Muscle layer of duodenum (tissue), 2 donors: ENCODE data around the gene CIPC.

ENCODE experiments used
- H3K27ac ChIP-seq: one replicate; pipeline ENCODE4 v1.7.0; 2013; ENCODE audit warnings: mild to moderate bottlenecking, low read length
- H3K27me3 ChIP-seq: one replicate; pipeline ENCODE4 v1.7.0; 2013; ENCODE audit warnings: low read depth, mild to moderate bottlenecking, control low read depth, low read length
- H3K36me3 ChIP-seq, 2 donors: one replicate each; pipeline ENCODE4 v1.7.0; 2013; ENCODE audit warnings: low read length in 2 of 2, control low read depth in 1 of 2, mild to moderate bottlenecking in 1 of 2; ENCODE audit not compliant: insufficient read depth in 2 of 2, control insufficient read depth in 1 of 2
- H3K4me1 ChIP-seq, 2 donors: one replicate each; pipeline ENCODE4 v1.7.0; 2013; ENCODE audit warnings: low read length in 2 of 2, mild to moderate bottlenecking in 2 of 2, control low read depth in 1 of 2, moderate library complexity in 1 of 2; ENCODE audit not compliant: insufficient read depth in 2 of 2, control insufficient read depth in 1 of 2
- H3K4me3 ChIP-seq, 2 donors: one replicate each; pipeline ENCODE4 v1.7.0; 2013; ENCODE audit warnings: low read length in 2 of 2, low read depth in 1 of 2, mild to moderate bottlenecking in 1 of 2
- H3K9me3 ChIP-seq, 2 donors: one replicate each; pipeline ENCODE4 v1.7.0; 2013; ENCODE audit warnings: low read length in 2 of 2, control low read depth in 1 of 2, mild to moderate bottlenecking in 1 of 2; ENCODE audit not compliant: control insufficient read depth in 1 of 2
- donor health status: healthy.

The CIPC gene

GRCh38 chr14:77062261-77062660 is 35.8 kb upstream of the CIPC start:
- Histone ChIP-seq H3K9me3 (no peaks in the 10 kb centered on the region), H3K27me3 (no peaks in the 10 kb centered on the region), H3K36me3 (no peaks in the 10 kb centered on the region), H3K27ac (no peak overlapping the region), H3K4me1 (no peaks in the 10 kb centered on the region), H3K4me3 (no peak overlapping the region)

DNA sequence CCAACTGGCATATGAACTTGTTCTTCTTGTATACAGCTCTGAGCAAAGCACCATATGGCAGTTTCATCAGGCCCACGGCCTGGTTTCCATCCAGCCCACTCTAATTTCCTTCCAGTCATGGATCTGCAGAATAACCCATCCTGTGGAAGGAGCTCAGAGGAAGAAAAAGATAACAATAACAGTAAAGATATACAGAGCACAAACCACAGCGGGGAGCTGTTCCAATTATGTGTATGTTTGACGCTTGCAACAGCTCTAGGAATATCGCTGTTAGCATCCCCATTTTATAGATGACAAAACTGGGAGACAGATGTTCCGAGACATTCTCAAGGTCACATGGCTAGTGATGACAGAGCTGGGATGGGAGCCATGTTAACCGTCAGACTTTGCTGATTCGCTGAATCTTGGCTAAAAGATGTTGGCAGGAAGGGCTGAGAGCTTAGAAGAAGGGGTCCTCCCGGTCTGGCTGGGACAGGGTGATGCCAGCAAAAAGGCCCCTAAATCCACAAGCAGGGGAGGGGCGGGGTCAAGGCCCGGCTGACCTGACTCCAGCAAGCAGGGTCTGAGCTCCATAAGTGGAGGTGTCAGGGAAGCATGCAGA is 34.4 kb upstream of the CIPC start:
- H3K4me1 ChIP-seq = peaks cover 0 to 7% of the 10 kb centered on the region in 2 donors
- no peak overlapping the region for H3K4me3 ChIP-seq
- H3K27ac ChIP-seq = no peak overlapping the region
- H3K27me3 ChIP-seq = no peaks in the 10 kb centered on the region
- H3K36me3 ChIP-seq = no peaks in the 10 kb centered on the region
- no peaks in the 10 kb centered on the region for H3K9me3 ChIP-seq

DNA sequence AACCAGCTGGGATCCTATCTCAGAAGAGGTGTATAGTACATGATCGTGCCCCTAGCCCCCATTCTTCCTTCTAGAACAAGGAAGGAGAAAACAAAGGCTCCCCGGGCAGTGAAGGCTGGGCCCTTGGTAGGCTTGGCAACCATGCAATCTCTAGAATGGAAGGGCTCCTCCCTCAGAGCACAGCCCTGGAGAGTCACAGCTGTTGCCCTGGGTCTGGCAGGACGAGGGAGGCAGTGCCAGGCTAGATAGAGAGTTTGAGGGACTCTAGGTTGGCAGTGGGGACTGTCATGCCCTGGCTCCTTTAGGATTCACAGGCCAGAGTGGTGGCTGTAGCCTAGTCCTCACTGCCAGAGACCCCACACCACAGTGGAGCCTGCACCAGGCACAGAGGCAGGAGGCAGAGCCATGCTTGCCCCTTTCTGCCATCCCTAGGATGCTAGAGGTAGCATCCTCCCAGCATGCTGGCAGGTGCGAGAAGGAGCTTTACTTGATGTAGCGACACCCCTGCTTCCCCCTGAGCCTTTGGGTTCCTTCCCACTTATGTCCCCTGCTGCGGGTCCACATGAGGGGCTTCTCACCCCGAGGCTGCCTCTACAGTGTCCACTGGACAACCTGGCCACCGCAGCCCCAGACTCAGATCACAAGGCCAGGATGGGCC is 33.4 kb upstream of the CIPC start:
- H3K27me3 ChIP-seq = no peaks in the 10 kb centered on the region

GRCh38 chr14:77065851-77066577 is 32.0 kb upstream of the CIPC start:
- Histone ChIP-seq H3K9me3 (no peaks in the 10 kb centered on the region), H3K27ac (no peak overlapping the region), H3K4me1 (peaks cover 0 to 18% of the 10 kb centered on the region in 2 donors), H3K27me3 (no peaks in the 10 kb centered on the region), H3K36me3 (no peaks in the 10 kb centered on the region), H3K4me3 (no peak overlapping the region)

More for the DNA sequence above, 33.4 kb upstream of the CIPC start:
- Histone ChIP-seq H3K36me3 (no peaks in the 10 kb centered on the region), H3K4me1 (peaks cover 0 to 10% of the 10 kb centered on the region in 2 donors), H3K9me3 (no peaks in the 10 kb centered on the region), H3K27ac (no peak overlapping the region), H3K4me3 (no peak overlapping the region)

GRCh38 chr14:77066578-77067172 is 31.4 kb upstream of the CIPC start:
- no peak overlapping the region for H3K4me3 ChIP-seq
- H3K9me3 ChIP-seq = no peaks in the 10 kb centered on the region
- no peaks in the 10 kb centered on the region for H3K27me3 ChIP-seq
- H3K27ac ChIP-seq = no peak overlapping the region
- H3K4me1 ChIP-seq = peaks cover 0 to 18% of the 10 kb centered on the region in 2 donors
- no peaks in the 10 kb centered on the region for H3K36me3 ChIP-seq

- Histone ChIP-seq H3K36me3 (no peaks in the 10 kb centered on the region), H3K27ac (no peak overlapping the region), H3K4me3 (no peak overlapping the region), H3K4me1 (peaks cover 0 to 18% of the 10 kb centered on the region in 2 donors), H3K27me3 (no peaks in the 10 kb centered on the region), H3K9me3 (no peaks in the 10 kb centered on the region)
Measured at GRCh38 chr14:77067632-77068516, 30.2 kb upstream of the CIPC start.

DNA sequence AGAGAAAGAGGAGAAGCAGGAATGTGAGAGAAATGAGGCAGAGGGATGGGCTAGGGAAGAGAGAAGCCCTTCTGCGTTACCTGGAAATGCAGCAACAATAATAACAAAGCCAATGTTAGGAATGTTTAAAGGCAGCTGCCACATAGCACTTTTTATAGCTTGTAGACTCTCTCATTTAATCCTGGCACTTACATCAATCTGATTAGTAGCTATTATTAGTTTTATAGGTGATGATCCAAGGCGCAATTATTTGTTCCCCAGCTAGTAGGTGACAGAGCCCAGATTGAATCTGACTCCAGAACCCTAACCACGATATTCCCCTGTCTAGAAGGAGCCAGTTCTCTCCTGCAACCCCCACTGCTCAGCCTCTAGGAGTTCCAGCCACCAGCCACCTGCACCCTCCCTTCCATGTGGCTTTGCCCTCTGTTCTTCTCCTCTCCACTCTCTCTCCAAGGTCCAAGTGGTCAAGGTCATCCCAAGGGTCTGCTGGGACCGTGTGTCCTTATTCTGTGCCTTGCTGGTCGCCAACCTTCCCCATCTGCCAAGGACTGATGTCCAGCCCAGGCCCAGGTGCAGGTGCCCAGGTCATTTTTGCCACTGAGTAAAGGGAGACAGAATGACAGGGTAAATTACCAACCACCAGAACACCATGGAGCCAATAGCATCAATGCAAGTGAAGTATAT is 29.4 kb upstream of the CIPC start:
- no peak overlapping the region for H3K4me3 ChIP-seq
- H3K27ac ChIP-seq = no peak overlapping the region
- no peaks in the 10 kb centered on the region for H3K9me3 ChIP-seq

DNA sequence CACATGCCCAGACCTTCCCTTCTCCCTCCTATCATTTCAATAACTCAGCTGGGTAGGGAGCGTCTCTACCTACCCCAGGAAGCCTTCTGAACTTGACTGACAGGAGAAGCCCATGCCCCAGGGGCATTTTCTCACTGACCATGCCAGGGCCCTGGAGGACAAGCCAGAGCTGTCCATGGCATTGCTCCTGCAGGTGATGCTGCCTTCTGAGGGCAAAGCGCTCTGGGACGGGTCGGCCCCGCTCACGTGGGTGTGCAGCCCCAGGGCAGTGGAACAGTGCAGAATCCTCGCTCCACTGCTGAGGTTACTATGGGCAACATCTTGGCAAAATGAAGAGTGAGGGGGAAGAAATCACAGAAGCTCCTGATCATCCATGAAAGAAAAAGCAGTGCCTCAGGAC is 28.5 kb upstream of the CIPC start:
- no peaks in the 10 kb centered on the region for H3K9me3 ChIP-seq
- H3K36me3 ChIP-seq = no peaks in the 10 kb centered on the region
- H3K4me1 ChIP-seq = peaks cover 0 to 18% of the 10 kb centered on the region in 2 donors
- no peak overlapping the region for H3K27ac ChIP-seq
- H3K27me3 ChIP-seq = no peaks in the 10 kb centered on the region
- H3K4me3 ChIP-seq = no peak overlapping the region

More for the DNA sequence above, 29.4 kb upstream of the CIPC start:
- Histone ChIP-seq H3K4me1 (peaks cover 0 to 18% of the 10 kb centered on the region in 2 donors), H3K27me3 (no peaks in the 10 kb centered on the region), H3K36me3 (no peaks in the 10 kb centered on the region)

DNA sequence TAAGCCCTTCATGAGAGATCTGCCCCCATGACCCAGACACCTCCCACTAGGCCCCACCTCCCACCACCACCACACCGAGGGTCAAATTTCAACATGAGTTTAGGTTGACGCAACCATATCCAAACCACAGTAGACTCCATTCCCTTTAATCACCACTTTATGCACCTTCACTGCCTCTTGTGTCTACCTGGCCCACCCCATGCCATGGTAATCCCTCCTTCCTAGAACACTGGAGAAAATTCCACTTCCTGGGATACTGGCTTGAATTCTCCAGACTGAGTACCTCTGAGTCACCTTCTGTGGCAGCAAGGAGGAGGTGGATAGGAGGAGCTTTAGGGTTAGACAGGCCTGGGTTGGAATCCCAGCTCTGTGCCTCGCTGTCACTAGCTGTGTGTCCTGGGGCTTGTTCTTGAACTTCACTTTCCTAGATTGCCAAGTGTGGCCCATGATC is 26.1 kb upstream of the CIPC start:
- Histone ChIP-seq H3K9me3 (no peaks in the 10 kb centered on the region), H3K4me3 (no peak overlapping the region), H3K27me3 (no peaks in the 10 kb centered on the region), H3K4me1 (peaks cover 0 to 18% of the 10 kb centered on the region in 2 donors), H3K36me3 (no peaks in the 10 kb centered on the region), H3K27ac (no peak overlapping the region)

DNA sequence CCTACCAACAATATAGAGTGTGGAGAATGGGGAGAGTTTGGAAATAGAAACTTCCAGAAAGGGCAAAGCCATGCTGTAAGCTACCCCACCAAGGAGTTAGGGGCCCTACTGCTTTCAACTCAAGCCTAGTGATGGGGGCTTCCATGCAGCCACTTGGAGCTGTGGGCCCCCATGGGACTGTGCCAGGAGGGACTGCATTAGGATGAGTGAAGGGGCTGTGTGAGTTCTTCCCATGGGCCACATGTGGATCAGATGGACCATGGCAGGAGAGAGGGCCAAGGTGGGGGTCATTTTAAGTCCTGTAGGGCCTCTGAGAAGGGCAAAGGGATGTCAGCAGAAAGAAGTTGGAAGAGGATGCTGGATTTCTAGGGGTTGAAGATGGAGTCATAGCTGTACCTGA is 23.1 kb upstream of the CIPC start:
- no peaks in the 10 kb centered on the region for H3K27me3 ChIP-seq
- peaks cover 0 to 8% of the 10 kb centered on the region in 2 donors for H3K4me1 ChIP-seq
- no peak overlapping the region for H3K4me3 ChIP-seq
- no peaks in the 10 kb centered on the region for H3K36me3 ChIP-seq
- peaks cover 0 to 5% of the 10 kb centered on the region in 2 donors for H3K9me3 ChIP-seq
- no peak overlapping the region for H3K27ac ChIP-seq
